ENCODE results near the gene MYH14. TPM values are rescaled to one million over a fixed set of nuclear protein-coding genes. Genes with fewer than 3 reads are reported as not detected.
A peak's percentile ranks its signal among the peaks of the same experiment; 100 is the strongest.
"Not testable (repeated sequence)": the region's sequence is repeated elsewhere in the genome, so short reads cannot be mapped to it uniquely, and the experiment has no call there.

The MYH14 gene
- total RNA-seq, 1 experiment from 2014 or later: 0.84 TPM

- H3K9me3 ChIP-seq (ENCODE audit: low read depth, low read length, poor library complexity, severe bottlenecking): peaks cover 4% of the 10 kb centered on the region
- H3K27me3 ChIP-seq (replicated peaks; ENCODE audit: insufficient read depth, low read depth, low read length, poor library complexity): no peaks in the 10 kb centered on the region
- ChIA-PET CTCF (no interaction called here), POLR2A (ENCODE audit: low non-redundant PET) (no interaction called here)
- H3K27ac ChIP-seq (ENCODE audit: low read depth, low read length, poor library complexity, severe bottlenecking): no peak overlapping the region
- H3K4me1 ChIP-seq (ENCODE audit: insufficient read depth, low read length, poor library complexity, severe bottlenecking): no peaks in the 10 kb centered on the region
- H3K4me3 ChIP-seq (ENCODE audit: low read depth, low read length, poor library complexity, severe bottlenecking): no peak overlapping the region
- TF ChIP-seq EZH2 (IDR thresholded peaks at IDR 0.05; ENCODE audit: borderline replicate concordance, low read depth, low read length, poor library complexity, severe bottlenecking): no peak
- TF ChIP-seq, protein P1, sequence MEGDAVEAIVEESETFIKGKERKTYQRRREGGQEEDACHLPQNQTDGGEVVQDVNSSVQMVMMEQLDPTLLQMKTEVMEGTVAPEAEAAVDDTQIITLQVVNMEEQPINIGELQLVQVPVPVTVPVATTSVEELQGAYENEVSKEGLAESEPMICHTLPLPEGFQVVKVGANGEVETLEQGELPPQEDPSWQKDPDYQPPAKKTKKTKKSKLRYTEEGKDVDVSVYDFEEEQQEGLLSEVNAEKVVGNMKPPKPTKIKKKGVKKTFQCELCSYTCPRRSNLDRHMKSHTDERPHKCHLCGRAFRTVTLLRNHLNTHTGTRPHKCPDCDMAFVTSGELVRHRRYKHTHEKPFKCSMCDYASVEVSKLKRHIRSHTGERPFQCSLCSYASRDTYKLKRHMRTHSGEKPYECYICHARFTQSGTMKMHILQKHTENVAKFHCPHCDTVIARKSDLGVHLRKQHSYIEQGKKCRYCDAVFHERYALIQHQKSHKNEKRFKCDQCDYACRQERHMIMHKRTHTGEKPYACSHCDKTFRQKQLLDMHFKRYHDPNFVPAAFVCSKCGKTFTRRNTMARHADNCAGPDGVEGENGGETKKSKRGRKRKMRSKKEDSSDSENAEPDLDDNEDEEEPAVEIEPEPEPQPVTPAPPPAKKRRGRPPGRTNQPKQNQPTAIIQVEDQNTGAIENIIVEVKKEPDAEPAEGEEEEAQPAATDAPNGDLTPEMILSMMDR (conservative IDR thresholded peaks at IDR 0.05; ENCODE audit: low read depth, low read length): no peak
- intact Hi-C loops (cut with micrococcal nuclease; ENCODE audit: unreplicated experiment): no loop called here
- BruUV-seq (replicated peaks): no TSS peak
- DNase-seq (ENCODE audit: low spot score): no peak
- H3K36me3 ChIP-seq (ENCODE audit: insufficient read depth, low read length, poor library complexity, severe bottlenecking): no peaks in the 10 kb centered on the region
Observed at GRCh38 chr19:50226536-50226935, 23.1 kb downstream of the MYH14 start.

DNA sequence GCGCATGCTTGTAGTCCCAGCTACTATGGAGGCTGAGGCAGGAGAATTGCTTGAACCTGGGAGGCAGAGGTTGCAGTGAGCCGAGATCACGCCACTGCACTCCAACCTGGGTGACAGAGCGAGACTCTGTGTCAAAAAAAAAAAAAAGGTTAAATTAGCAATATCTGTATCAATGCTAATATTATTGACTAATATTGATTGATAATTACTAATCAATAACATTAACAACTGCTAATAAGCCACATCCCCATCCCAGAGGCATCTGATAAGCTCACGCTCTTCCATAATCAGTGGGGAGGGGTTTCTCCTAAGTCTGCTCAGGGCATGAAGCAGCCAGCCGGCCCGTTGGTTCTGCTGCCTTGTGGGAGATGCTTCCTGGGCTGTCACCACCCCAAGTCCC lies 24.7 kb downstream of the MYH14 start:
- H3K36me3 ChIP-seq (ENCODE audit: insufficient read depth, low read length, poor library complexity, severe bottlenecking); H3K4me1 ChIP-seq (ENCODE audit: insufficient read depth, low read length, poor library complexity, severe bottlenecking); DNase-seq (ENCODE audit: low spot score); H3K27me3 ChIP-seq (replicated peaks; ENCODE audit: insufficient read depth, low read depth, low read length, poor library complexity); CTCF ChIA-PET; H3K4me3 ChIP-seq (ENCODE audit: low read depth, low read length, poor library complexity, severe bottlenecking); intact Hi-C loops (cut with micrococcal nuclease; ENCODE audit: unreplicated experiment); H3K9me3 ChIP-seq (ENCODE audit: low read depth, low read length, poor library complexity, severe bottlenecking); POLR2A ChIA-PET (ENCODE audit: low non-redundant PET); BruUV-seq (replicated peaks); H3K27ac ChIP-seq (ENCODE audit: low read depth, low read length, poor library complexity, severe bottlenecking): not testable (repeated sequence)

GRCh38 chr19:50230379-50231351 lies 27.2 kb downstream of the MYH14 start:
- Histone ChIP-seq H3K27ac (ENCODE audit: low read depth, low read length, poor library complexity, severe bottlenecking) (no peak overlapping the region), H3K9me3 (ENCODE audit: low read depth, low read length, poor library complexity, severe bottlenecking) (no peaks in the 10 kb centered on the region), H3K36me3 (ENCODE audit: insufficient read depth, low read length, poor library complexity, severe bottlenecking) (no peaks in the 10 kb centered on the region), H3K4me3 (ENCODE audit: low read depth, low read length, poor library complexity, severe bottlenecking) (no peak overlapping the region), H3K27me3 (replicated peaks; ENCODE audit: insufficient read depth, low read depth, low read length, poor library complexity) (no peaks in the 10 kb centered on the region), H3K4me1 (ENCODE audit: insufficient read depth, low read length, poor library complexity, severe bottlenecking) (no peaks in the 10 kb centered on the region)
- no peak for TF ChIP-seq EZH2 (IDR thresholded peaks at IDR 0.05; ENCODE audit: borderline replicate concordance, low read depth, low read length, poor library complexity, severe bottlenecking)
- TF ChIP-seq, protein P1 (conservative IDR thresholded peaks at IDR 0.05; ENCODE audit: low read depth, low read length): 0 out of 2 replicates have a peak, but pooled peaks have one; percentile 23
- intact Hi-C loops (cut with micrococcal nuclease; ENCODE audit: unreplicated experiment): no loop called here
- DNase-seq (ENCODE audit: low spot score): no peak
- CTCF ChIA-PET: interaction anchor here (0.6 kb wide), 1 partner anchor 282 kb away, joined by 3 read pairs; no protein-coding TSS in a partner anchor
- POLR2A ChIA-PET (ENCODE audit: low non-redundant PET): no interaction called here
- BruUV-seq (replicated peaks): no TSS peak

- intact Hi-C loops (cut with micrococcal nuclease; ENCODE audit: unreplicated experiment); CTCF ChIA-PET; BruUV-seq (replicated peaks); H3K27me3 ChIP-seq (replicated peaks; ENCODE audit: insufficient read depth, low read depth, low read length, poor library complexity); H3K36me3 ChIP-seq (ENCODE audit: insufficient read depth, low read length, poor library complexity, severe bottlenecking); H3K4me1 ChIP-seq (ENCODE audit: insufficient read depth, low read length, poor library complexity, severe bottlenecking); H3K4me3 ChIP-seq (ENCODE audit: low read depth, low read length, poor library complexity, severe bottlenecking); POLR2A ChIA-PET (ENCODE audit: low non-redundant PET); DNase-seq (ENCODE audit: low spot score); H3K9me3 ChIP-seq (ENCODE audit: low read depth, low read length, poor library complexity, severe bottlenecking); H3K27ac ChIP-seq (ENCODE audit: low read depth, low read length, poor library complexity, severe bottlenecking): not testable (repeated sequence)
Observed at GRCh38 chr19:50231417-50231816, 28.0 kb downstream of the MYH14 start.

Data from A673 (cell line).